Kidney epithelial cell (primary cell): ENCODE measurements around the gene MYNN. TPM values are rescaled to one million over a fixed set of nuclear protein-coding genes. Genes with fewer than 3 reads are reported as not detected.

ENCODE experiments used
- DNase-seq: peaks from one replicate; pipeline ENCODE4 v3.0.0-alpha.2; 2010; ENCODE audit warnings: low read depth
- H3K27me3 ChIP-seq: 2 replicates; pipeline ENCODE4 v1.6.0; 2011; ENCODE audit warnings: low read length; ENCODE audit not compliant: control insufficient read depth, insufficient read depth
- H3K36me3 ChIP-seq: 2 replicates; pipeline ENCODE4 v1.5.1; 2011; ENCODE audit warnings: low read length; ENCODE audit not compliant: control insufficient read depth, insufficient read depth
- H3K4me3 ChIP-seq: 2 replicates; pipeline ENCODE4 v1.5.1; 2011; ENCODE audit warnings: low read depth, mild to moderate bottlenecking, control low read depth, low read length
- CTCF ChIP-seq: IDR thresholded peaks from 2 replicates; pipeline ENCODE4 v1.5.1; 2011; ENCODE audit warnings: mild to moderate bottlenecking, moderate library complexity, low read length, control low read depth, inconsistent platforms; ENCODE audit not compliant: insufficient read depth, poor library complexity, severe bottlenecking
- total RNA-seq: library from RNA; depleted of rRNA; stranded (reverse); fragments of >200 nt; gene quantifications from 2 replicates; pipeline ENCODE4 v1.2.3, GENCODE V29; 2015

The MYNN gene
- total RNA-seq, 1 donor from 2014 or later = 17.3 TPM

GRCh38 chr3:169809230-169809795 is 36.1 kb downstream of the MYNN start:
- DNase-seq = no peak
- no peaks in the 10 kb centered on the region for H3K36me3 ChIP-seq
- TF ChIP-seq CTCF = no peak
- no peaks in the 10 kb centered on the region for H3K27me3 ChIP-seq
- no peak overlapping the region for H3K4me3 ChIP-seq

- Histone ChIP-seq H3K36me3 (no peaks in the 10 kb centered on the region), H3K4me3 (peak overlapping the region; percentile 54), H3K27me3 (no peaks in the 10 kb centered on the region)
- TF ChIP-seq CTCF = no peak
- DNase-seq = peak; percentile 16
These were observed 38.6 kb downstream of the MYNN start for GRCh38 chr3:169811631-169812331.

GRCh38 chr3:169812332-169813235 is 39.4 kb downstream of the MYNN start, which contains the start of the genes LRRC34 and LRRIQ4:
LRRC34 (minus strand) TSS chr3:169812904; CDS start chr3:169812548, 356 bp downstream.
LRRIQ4 (plus strand) TSS chr3:169812870; CDS start chr3:169821922, 9,052 bp downstream.
- DNase-seq = peak; percentile 50
- TF ChIP-seq CTCF = no peak
- H3K36me3 ChIP-seq = no peaks in the 10 kb centered on the region
- no peaks in the 10 kb centered on the region for H3K27me3 ChIP-seq
- H3K4me3 ChIP-seq = peak within 1 kb of the TSS; percentile 54

DNA sequence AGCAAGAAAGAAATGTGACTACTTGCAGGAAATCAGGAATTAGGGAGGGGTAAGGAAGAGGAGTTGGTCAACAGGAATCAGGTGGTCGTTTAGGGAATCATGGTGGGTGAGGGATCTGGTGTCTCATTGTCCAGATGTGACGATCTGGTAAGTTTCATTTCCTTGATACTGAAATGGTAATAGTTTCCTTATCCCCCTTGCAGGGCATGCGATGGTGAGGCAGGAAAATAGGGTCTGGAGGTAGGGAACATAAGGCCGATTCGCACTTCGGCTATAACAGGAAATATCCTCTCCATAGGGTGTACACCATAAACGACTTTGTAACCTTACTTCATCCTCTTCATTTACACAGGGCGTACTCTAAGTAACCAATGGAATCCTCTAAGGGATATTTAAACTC is 40.1 kb downstream of the MYNN start:
- Histone ChIP-seq H3K4me3 (no peak overlapping the region), H3K36me3 (no peaks in the 10 kb centered on the region), H3K27me3 (no peaks in the 10 kb centered on the region)
- no peak for DNase-seq
- no peak for TF ChIP-seq CTCF

DNA sequence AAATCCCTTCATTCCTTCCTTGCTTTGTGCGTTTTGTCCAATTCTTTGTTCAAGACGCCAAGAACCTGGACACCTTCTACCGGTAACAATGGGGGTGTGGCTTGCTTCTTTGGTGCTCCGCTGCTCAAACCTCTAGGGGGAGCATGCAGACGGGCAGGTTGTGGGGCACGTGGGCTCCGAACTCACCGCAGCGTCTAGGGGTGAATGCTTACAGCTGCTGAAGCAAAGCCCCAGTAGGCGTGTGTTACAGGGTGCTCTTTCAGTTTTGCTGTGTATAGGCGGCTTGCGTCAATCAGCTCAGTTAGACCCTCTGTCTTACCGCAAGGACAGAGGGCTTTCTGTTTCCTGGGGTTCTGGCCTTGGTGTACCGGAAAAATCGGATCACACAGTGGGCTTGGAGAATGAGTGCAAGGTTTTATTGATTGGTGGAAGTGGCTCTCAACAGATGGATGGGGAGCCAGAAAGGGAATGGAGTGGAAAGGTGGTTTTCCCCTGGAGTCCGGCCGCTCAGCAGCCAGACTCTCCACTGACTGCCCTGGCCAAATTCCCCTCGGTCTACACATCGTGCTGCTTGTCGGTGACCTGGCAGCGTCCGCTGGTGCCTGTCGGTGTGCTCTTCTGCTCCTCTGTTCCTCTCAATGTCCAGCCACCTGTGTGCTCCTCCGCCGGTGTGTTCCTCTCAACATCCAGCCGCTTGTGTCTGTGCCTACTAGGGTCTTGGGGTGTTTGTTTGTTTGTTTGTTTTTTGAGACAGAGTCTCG is 40.7 kb downstream of the MYNN start:
- H3K27me3 ChIP-seq = no peaks in the 10 kb centered on the region
- no peak overlapping the region for H3K4me3 ChIP-seq
- H3K36me3 ChIP-seq = no peaks in the 10 kb centered on the region
- no peak for DNase-seq
- peak; percentile 40 for TF ChIP-seq CTCF
